ENCODE data around the gene FAM171A2.
"Not testable (repeated sequence)": the region's sequence is repeated elsewhere in the genome, so short reads cannot be mapped to it uniquely, and the experiment has no call there.

Gene FAM171A2

DNA sequence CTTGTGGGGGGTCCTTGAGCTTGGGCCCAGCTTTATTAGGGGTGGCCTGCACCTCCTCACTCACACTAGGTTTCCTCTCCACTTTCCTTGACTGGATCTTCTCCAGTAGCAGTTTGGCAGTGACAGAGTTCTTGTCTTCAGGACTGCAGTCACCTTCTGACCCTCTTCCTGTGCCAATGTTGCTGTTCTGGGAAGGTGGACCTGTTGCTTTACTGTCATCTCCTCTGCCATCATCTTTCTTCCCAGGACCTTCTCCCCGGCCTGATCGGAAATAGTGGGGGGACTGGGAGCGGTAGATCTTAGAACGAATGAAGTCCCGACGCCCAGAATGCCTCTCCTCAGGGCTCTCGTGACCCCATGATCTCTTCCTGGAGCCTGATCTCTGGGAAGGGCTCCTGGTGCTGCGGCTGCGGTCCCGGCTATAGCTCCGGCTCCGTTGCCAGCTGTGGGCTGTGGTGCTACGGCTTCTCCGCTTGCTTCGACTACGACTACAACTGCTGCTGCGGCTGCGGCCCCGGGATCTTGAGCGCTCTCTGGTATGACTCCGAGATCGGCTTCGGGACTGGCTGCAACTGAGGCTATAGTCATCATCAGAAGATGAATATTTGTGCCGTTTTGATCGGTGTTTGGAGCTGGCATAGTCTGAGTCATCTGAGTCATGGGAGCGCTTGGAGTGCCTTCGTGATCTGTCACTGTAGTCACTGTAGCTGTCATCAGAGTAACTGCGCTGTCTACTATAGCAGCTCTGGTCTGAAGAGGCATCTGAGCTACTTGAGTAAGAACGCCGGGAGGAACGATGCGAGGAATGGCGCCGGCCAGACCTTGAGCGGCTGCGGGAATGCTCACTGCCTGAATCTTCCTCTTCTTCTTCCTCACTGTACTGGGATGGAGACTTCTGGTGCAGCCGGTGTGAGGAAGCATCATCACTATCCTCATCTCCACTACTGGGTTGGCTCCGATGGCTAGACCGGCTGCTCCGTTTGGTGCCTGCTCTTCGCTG is 35.3 kb upstream of the FAM171A2 start:
- TF ChIP-seq CTCF (IDR thresholded peaks at IDR 0.05; ENCODE audit: borderline replicate concordance, control extremely low read depth, extremely low read depth, insufficient read depth, missing control alignments): no peak
- no peak for DNase-seq (ENCODE audit: low spot score)
- in situ Hi-C loops (cut with MboI; ENCODE audit: low sequenced_read_pairs, unreplicated experiment): no loop called here

- no peak for DNase-seq (ENCODE audit: low spot score)
- in situ Hi-C loops (cut with MboI; ENCODE audit: low sequenced_read_pairs, unreplicated experiment): no loop called here
- TF ChIP-seq CTCF (IDR thresholded peaks at IDR 0.05; ENCODE audit: borderline replicate concordance, control extremely low read depth, extremely low read depth, insufficient read depth, missing control alignments): no peak
Measured at GRCh38 chr17:44397479-44398440, 34.1 kb upstream of the FAM171A2 start.

GRCh38 chr17:44396946-44397345 is 33.3 kb upstream of the FAM171A2 start:
- no peak for DNase-seq (ENCODE audit: low spot score)
- in situ Hi-C loops (cut with MboI; ENCODE audit: low sequenced_read_pairs, unreplicated experiment): no loop called here
- no peak for TF ChIP-seq CTCF (IDR thresholded peaks at IDR 0.05; ENCODE audit: borderline replicate concordance, control extremely low read depth, extremely low read depth, insufficient read depth, missing control alignments)

- no peak for DNase-seq (ENCODE audit: low spot score)
- in situ Hi-C loops (cut with MboI; ENCODE audit: low sequenced_read_pairs, unreplicated experiment): no loop called here
- TF ChIP-seq CTCF (IDR thresholded peaks at IDR 0.05; ENCODE audit: borderline replicate concordance, control extremely low read depth, extremely low read depth, insufficient read depth, missing control alignments): no peak
Measured at GRCh38 chr17:44394833-44395232, 31.2 kb upstream of the FAM171A2 start.

DNA sequence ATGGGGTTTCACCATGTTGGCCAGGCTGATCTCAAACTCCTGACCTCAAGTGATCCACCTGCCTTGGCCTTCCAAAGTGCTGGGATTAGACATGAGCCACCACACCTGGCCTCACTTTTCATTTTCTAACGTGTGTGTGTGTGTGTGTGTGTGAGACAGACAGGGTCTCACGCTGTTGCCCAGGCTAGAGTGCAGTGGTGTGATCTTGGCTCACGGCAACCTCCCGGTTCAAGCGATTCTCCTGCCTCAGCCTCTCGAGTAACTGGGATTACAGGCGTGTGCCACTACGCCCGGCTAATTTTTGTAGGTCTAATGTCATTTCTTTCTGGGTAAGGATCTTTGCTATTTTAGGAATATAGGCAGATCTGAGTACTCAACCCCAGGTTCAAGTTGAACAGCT is 30.5 kb upstream of the FAM171A2 start:
- DNase-seq (ENCODE audit: low spot score); in situ Hi-C loops (cut with MboI; ENCODE audit: low sequenced_read_pairs, unreplicated experiment): not testable (repeated sequence)

DNA sequence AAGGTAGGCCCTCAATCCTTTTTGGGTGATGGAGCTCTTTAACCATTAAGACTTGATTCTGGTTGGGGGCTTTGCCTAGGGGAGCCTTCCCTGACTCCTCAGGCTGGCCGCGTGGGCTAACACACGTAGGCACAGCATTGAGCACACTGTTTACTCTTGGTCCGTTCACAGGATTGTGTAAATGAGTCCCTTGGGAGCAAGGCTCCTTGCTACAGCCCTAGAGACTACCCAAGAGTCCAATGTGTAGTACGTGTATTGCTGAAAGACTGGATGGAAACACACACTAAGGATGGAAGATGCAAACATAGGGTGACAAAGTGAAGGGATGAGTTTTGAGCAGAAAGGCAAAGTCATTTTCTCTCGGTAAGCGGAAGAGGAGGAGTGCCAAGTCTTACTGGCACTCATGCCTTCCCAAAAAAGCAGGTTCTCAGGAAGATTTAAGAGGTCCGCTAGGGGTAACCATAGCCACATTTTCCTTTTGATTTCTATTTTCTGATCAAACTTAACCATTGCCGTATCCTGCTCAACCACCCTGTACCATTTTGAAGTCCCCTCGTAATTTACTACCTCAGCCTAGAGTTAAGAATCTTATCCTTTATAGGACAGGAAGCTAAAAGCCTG is 26.7 kb upstream of the FAM171A2 start:
- in situ Hi-C loops (cut with MboI; ENCODE audit: low sequenced_read_pairs, unreplicated experiment): no loop called here
- no peak for TF ChIP-seq CTCF (IDR thresholded peaks at IDR 0.05; ENCODE audit: borderline replicate concordance, control extremely low read depth, extremely low read depth, insufficient read depth, missing control alignments)
- no peak for DNase-seq (ENCODE audit: low spot score)

All from GM13976 (cell line).